HEK293T (cell line): ENCODE data around the gene CTTNBP2.

Experiments used
- CTCF ChIA-PET: fragments of 350-600 bp; formaldehyde crosslinking; extraction: SDS; loops from one replicate; lab custom pipeline; 2021; ENCODE audit warnings: antibody characterized with exemption, inconsistent platforms; lab: Yijun Ruan, JAX
- POLR2A ChIA-PET: fragments of 350-600 bp; formaldehyde crosslinking; extraction: SDS; loops from one replicate; lab custom pipeline; 2020; ENCODE audit warnings: antibody characterized with exemption, inconsistent platforms; lab: Yijun Ruan, JAX
- DNase-seq: peaks from one replicate; pipeline ENCODE4 v3.0.0; 2012; ENCODE audit warnings: mixed read lengths; ENCODE audit errors: extremely low spot score
- ARNT ChIP-seq: fragments of 450-650 bp; IDR thresholded peaks from 2 replicates; pipeline ENCODE4 v1.6.1; 2017; ENCODE audit warnings: mild to moderate bottlenecking
- BHLHE40 ChIP-seq: fragments of 450-650 bp; IDR thresholded peaks from 2 replicates; pipeline ENCODE4 v1.6.1; 2016; ENCODE audit warnings: mild to moderate bottlenecking, moderate library complexity, borderline replicate concordance
- CTBP1 ChIP-seq: fragments of 450-650 bp; IDR thresholded peaks from 2 replicates; pipeline ENCODE4 v1.6.1; 2016; ENCODE audit warnings: borderline replicate concordance
- ELF4 ChIP-seq: fragments of 450-650 bp; IDR thresholded peaks from 2 replicates; pipeline ENCODE4 v1.6.1; 2017; ENCODE audit warnings: antibody characterized with exemption
- FOXA1 ChIP-seq: fragments of 450-650 bp; IDR thresholded peaks from 2 replicates; pipeline ENCODE4 v1.6.1; 2016; ENCODE audit warnings: mild to moderate bottlenecking
- FOXK2 ChIP-seq: fragments of 450-650 bp; IDR thresholded peaks from 2 replicates; pipeline ENCODE4 v1.6.1; 2016; ENCODE audit warnings: mild to moderate bottlenecking
- FOXM1 ChIP-seq: fragments of 450-650 bp; IDR thresholded peaks from 2 replicates; pipeline ENCODE4 v1.6.1; 2017; ENCODE audit warnings: mild to moderate bottlenecking, borderline replicate concordance
- HDGF ChIP-seq: fragments of 450-650 bp; IDR thresholded peaks from 2 replicates; pipeline ENCODE4 v1.6.1; 2017; ENCODE audit warnings: antibody characterized with exemption, borderline replicate concordance
- L3MBTL2 ChIP-seq: fragments of 450-650 bp; conservative IDR thresholded peaks from 2 replicates; pipeline ENCODE4 v1.6.1; 2016; ENCODE audit warnings: mild to moderate bottlenecking
- LEF1 ChIP-seq: fragments of 450-650 bp; IDR thresholded peaks from 2 replicates; pipeline ENCODE4 v1.6.1; 2017; ENCODE audit warnings: mild to moderate bottlenecking, borderline replicate concordance
- NFRKB ChIP-seq: fragments of 450-650 bp; IDR thresholded peaks from 2 replicates; pipeline ENCODE4 v1.6.1; 2016; ENCODE audit warnings: mild to moderate bottlenecking, moderate library complexity
- PKNOX1 ChIP-seq: fragments of 450-650 bp; IDR thresholded peaks from 2 replicates; pipeline ENCODE4 v1.6.1; 2016
- SP1 ChIP-seq: fragments of 450-650 bp; IDR thresholded peaks from 2 replicates; pipeline ENCODE4 v1.6.1; 2017
- SUZ12 ChIP-seq: fragments of 450-650 bp; IDR thresholded peaks from 2 replicates; pipeline ENCODE4 v1.6.1; 2016; ENCODE audit warnings: mild to moderate bottlenecking
- TARDBP ChIP-seq: fragments of 450-650 bp; IDR thresholded peaks from 2 replicates; pipeline ENCODE4 v1.6.1; 2016
- ZNF384 ChIP-seq: fragments of 450-650 bp; IDR thresholded peaks from 2 replicates; pipeline ENCODE4 v1.6.1; 2016

Gene CTTNBP2

GRCh38 chr7:117902314-117902889 is 29.2 kb upstream of the CTTNBP2 start:
- ChIA-PET CTCF (interaction anchor here (0.6 kb wide), 1 partner anchor 134 kb away, joined by 4 read pairs; no protein-coding TSS in a partner anchor), POLR2A (no interaction called here)
- DNase-seq = no peak
- no peak for TF ChIP-seq L3MBTL2
- TF ChIP-seq ARNT = no peak
- no peak for TF ChIP-seq FOXM1
- TF ChIP-seq BHLHE40 = no peak
- no peak for TF ChIP-seq SUZ12
- TF ChIP-seq NFRKB = no peak
- TF ChIP-seq HDGF = no peak
- TF ChIP-seq FOXK2 = no peak

GRCh38 chr7:117901089-117901797 is 28.0 kb upstream of the CTTNBP2 start:
- POLR2A ChIA-PET = no interaction called here
- CTCF ChIA-PET = no interaction called here

GRCh38 chr7:117896339-117896738 is 23.1 kb upstream of the CTTNBP2 start:
- ChIA-PET POLR2A (no interaction called here), CTCF (no interaction called here)
- TF ChIP-seq HDGF (no peak), LEF1 (no peak), FOXM1 (no peak), PKNOX1 (no peak), FOXK2 (no peak), L3MBTL2 (no peak), ELF4 (no peak), SUZ12 (no peak), FOXA1 (no peak), CTBP1 (no peak), ARNT (no peak), NFRKB (no peak), TARDBP (no peak), ZNF384 (no peak), SP1 (no peak), BHLHE40 (no peak)
- DNase-seq = no peak

More at GRCh38 chr7:117901089-117901797, 28.0 kb upstream of the CTTNBP2 start:
- TF ChIP-seq L3MBTL2 = no peak
- no peak for TF ChIP-seq ZNF384
- no peak for TF ChIP-seq FOXA1
- TF ChIP-seq FOXM1 = no peak
- TF ChIP-seq SP1 = no peak
- TF ChIP-seq FOXK2 = no peak
- TF ChIP-seq ELF4 = no peak
- no peak for TF ChIP-seq LEF1
- TF ChIP-seq NFRKB = no peak
- TF ChIP-seq ARNT = no peak
- DNase-seq = no peak

- TF ChIP-seq FOXK2 (no peak), ZNF384 (no peak), SUZ12 (no peak), ARNT (no peak), SP1 (no peak), L3MBTL2 (no peak), ELF4 (no peak), FOXA1 (no peak), NFRKB (no peak), BHLHE40 (no peak), FOXM1 (no peak), LEF1 (no peak)
- DNase-seq = no peak
- ChIA-PET POLR2A (no interaction called here), CTCF (no interaction called here)
Measured at GRCh38 chr7:117895276-117895675, 22.0 kb upstream of the CTTNBP2 start.

GRCh38 chr7:117894037-117894436 is 20.8 kb upstream of the CTTNBP2 start:
- ChIA-PET CTCF (interaction anchor here (0.6 kb wide), 1 partner anchor 17 kb away, joined by 7 read pairs; no protein-coding TSS in a partner anchor), POLR2A (no interaction called here)
- TF ChIP-seq FOXM1 = no peak
- TF ChIP-seq ZNF384 = no peak
- no peak for TF ChIP-seq FOXK2
- TF ChIP-seq ELF4 = no peak
- no peak for TF ChIP-seq BHLHE40
- no peak for TF ChIP-seq PKNOX1
- TF ChIP-seq SUZ12 = no peak
- no peak for TF ChIP-seq ARNT
- no peak for TF ChIP-seq TARDBP
- no peak for TF ChIP-seq NFRKB
- TF ChIP-seq FOXA1 = no peak
- TF ChIP-seq LEF1 = no peak
- TF ChIP-seq L3MBTL2 = no peak
- no peak for TF ChIP-seq SP1
- TF ChIP-seq HDGF = no peak
- TF ChIP-seq CTBP1 = no peak
- no peak for DNase-seq

GRCh38 chr7:117892821-117893220 is 19.6 kb upstream of the CTTNBP2 start:
- ChIA-PET CTCF (no interaction called here), POLR2A (no interaction called here)
- TF ChIP-seq FOXK2 (no peak), NFRKB (no peak), FOXM1 (no peak), ZNF384 (no peak), TARDBP (no peak), SP1 (no peak), HDGF (no peak), ELF4 (no peak), BHLHE40 (no peak), L3MBTL2 (no peak), FOXA1 (no peak), LEF1 (no peak), SUZ12 (no peak), PKNOX1 (no peak), CTBP1 (no peak), ARNT (no peak)
- no peak for DNase-seq
